Measurements from ENCODE around the gene ARMH2. TPM values are rescaled to one million over a fixed set of nuclear protein-coding genes. Genes with fewer than 3 reads are reported as not detected.

Gene ARMH2
- total and polyA plus RNA-seq, 4 donors: not detected

DNA sequence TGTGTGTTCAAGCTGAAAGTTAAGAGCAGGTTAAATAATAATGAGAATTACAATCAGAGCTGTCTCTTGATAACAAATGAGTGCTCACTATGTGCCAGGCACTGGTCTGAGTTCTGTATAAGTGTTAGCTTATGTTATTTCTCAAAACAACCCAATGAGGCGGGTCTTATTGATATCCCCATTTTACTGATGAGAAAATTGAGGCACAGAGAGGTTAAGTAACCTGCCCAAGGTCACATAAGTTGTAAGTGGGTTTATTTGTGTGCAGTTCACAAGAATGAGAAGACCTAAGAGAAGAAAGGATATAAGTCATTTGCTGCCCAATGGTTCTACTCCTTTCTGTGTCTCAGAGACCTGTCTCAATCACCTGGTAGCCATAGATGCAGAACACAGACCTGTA lies 34.1 kb upstream of the ARMH2 start (continued):
- TF ChIP-seq YY1 (IDR thresholded peaks at IDR 0.05) (no peak), RXRA (IDR thresholded peaks at IDR 0.05) (no peak), GABPA (IDR thresholded peaks at IDR 0.05 in 1 of 2, conservative IDR thresholded peaks at IDR 0.05 in 1 of 2) (no peak)

- H3K27ac ChIP-seq (ENCODE audit: low read depth in 1 of 2, low read length in 2 of 2): no peak overlapping the region
- no peak for TF ChIP-seq REST (IDR thresholded peaks at IDR 0.05)
- TF ChIP-seq HNF4G (IDR thresholded peaks at IDR 0.05): no peak
- no peak for TF ChIP-seq GABPA (IDR thresholded peaks at IDR 0.05 in 1 of 2, conservative IDR thresholded peaks at IDR 0.05 in 1 of 2)
- no peak for TF ChIP-seq NR2F2 (IDR thresholded peaks at IDR 0.05)
- TF ChIP-seq FOXA2 (IDR thresholded peaks at IDR 0.05): no peak
- TF ChIP-seq JUND (IDR thresholded peaks at IDR 0.05): no peak
- no peak for TF ChIP-seq MAX (IDR thresholded peaks at IDR 0.05)
- DNase-seq (ENCODE audit: low spot score): no peak
- peaks cover 0 to 1% (median 0%) of the 10 kb centered on the region in 4 donors for H3K36me3 ChIP-seq (ENCODE audit: control insufficient read depth in 4 of 4, insufficient read depth in 3 of 4, low read depth in 1 of 4, low read length in 3 of 4)
- 79% methylated on average over 10 of the region's 10 CpGs for WGBS
- H3K4me1 ChIP-seq (ENCODE audit: control insufficient read depth in 4 of 4, insufficient read depth in 4 of 4, low read length in 3 of 4): no peaks in the 10 kb centered on the region
- H3K9ac ChIP-seq (ENCODE audit: low read depth in 1 of 2, low read length in 2 of 2): no peak overlapping the region
- no peaks in the 10 kb centered on the region for H3K27me3 ChIP-seq (ENCODE audit: control insufficient read depth in 4 of 4, insufficient read depth in 4 of 4, low read length in 3 of 4)
- H3K9me3 ChIP-seq (ENCODE audit: control insufficient read depth in 4 of 4, low read length in 3 of 4): no peaks in the 10 kb centered on the region
- H3K4me3 ChIP-seq (ENCODE audit: low read depth in 1 of 3, low read length in 3 of 3): no peak overlapping the region
Observed at GRCh38 chr6:24831771-24832716, 33.3 kb upstream of the ARMH2 start.

DNA sequence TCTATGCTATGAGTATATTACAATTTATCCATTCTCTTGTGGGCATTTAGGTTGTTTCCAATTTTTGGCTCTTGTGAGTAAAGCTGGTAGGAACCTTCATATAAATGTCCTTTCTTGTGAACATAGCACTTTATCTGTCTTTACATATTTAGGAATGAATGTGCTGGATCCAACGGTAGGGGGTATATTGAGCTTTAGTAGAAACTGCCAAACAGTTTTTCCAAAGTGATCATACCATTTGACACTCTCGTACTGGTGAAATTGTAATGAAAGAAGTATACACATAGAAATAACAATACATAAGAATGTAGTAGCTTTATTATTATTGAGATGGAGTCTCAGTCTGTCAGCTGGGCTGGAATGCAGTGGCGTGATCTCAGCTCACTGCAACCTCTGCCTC lies 30.9 kb upstream of the ARMH2 start:
- Histone ChIP-seq H3K27me3 (ENCODE audit: control insufficient read depth in 4 of 4, insufficient read depth in 4 of 4, low read length in 3 of 4) (no peaks in the 10 kb centered on the region), H3K4me3 (ENCODE audit: low read depth in 1 of 3, low read length in 3 of 3) (no peak overlapping the region), H3K36me3 (ENCODE audit: control insufficient read depth in 4 of 4, insufficient read depth in 3 of 4, low read depth in 1 of 4, low read length in 3 of 4) (peaks cover 0 to 1% (median 0%) of the 10 kb centered on the region in 4 donors), H3K9me3 (ENCODE audit: control insufficient read depth in 4 of 4, low read length in 3 of 4) (no peaks in the 10 kb centered on the region), H3K9ac (ENCODE audit: low read depth in 1 of 2, low read length in 2 of 2) (no peak overlapping the region), H3K27ac (ENCODE audit: low read depth in 1 of 2, low read length in 2 of 2) (no peak overlapping the region), H3K4me1 (ENCODE audit: control insufficient read depth in 4 of 4, insufficient read depth in 4 of 4, low read length in 3 of 4) (no peaks in the 10 kb centered on the region)
- 94% methylated on average over 3 of the region's 3 CpGs for WGBS
- TF ChIP-seq REST (IDR thresholded peaks at IDR 0.05) (no peak), RXRA (IDR thresholded peaks at IDR 0.05) (no peak), MAX (IDR thresholded peaks at IDR 0.05) (no peak), HNF4A (conservative IDR thresholded peaks at IDR 0.05) (no peak), FOXA2 (IDR thresholded peaks at IDR 0.05) (no peak), NR2F2 (IDR thresholded peaks at IDR 0.05) (no peak), HNF4G (IDR thresholded peaks at IDR 0.05) (no peak), TAF1 (conservative IDR thresholded peaks at IDR 0.05) (no peak), GABPA (IDR thresholded peaks at IDR 0.05 in 1 of 2, conservative IDR thresholded peaks at IDR 0.05 in 1 of 2) (no peak), JUND (IDR thresholded peaks at IDR 0.05) (no peak), FOXA1 (IDR thresholded peaks at IDR 0.05) (no peak)
- TF ChIP-seq, protein P1, sequence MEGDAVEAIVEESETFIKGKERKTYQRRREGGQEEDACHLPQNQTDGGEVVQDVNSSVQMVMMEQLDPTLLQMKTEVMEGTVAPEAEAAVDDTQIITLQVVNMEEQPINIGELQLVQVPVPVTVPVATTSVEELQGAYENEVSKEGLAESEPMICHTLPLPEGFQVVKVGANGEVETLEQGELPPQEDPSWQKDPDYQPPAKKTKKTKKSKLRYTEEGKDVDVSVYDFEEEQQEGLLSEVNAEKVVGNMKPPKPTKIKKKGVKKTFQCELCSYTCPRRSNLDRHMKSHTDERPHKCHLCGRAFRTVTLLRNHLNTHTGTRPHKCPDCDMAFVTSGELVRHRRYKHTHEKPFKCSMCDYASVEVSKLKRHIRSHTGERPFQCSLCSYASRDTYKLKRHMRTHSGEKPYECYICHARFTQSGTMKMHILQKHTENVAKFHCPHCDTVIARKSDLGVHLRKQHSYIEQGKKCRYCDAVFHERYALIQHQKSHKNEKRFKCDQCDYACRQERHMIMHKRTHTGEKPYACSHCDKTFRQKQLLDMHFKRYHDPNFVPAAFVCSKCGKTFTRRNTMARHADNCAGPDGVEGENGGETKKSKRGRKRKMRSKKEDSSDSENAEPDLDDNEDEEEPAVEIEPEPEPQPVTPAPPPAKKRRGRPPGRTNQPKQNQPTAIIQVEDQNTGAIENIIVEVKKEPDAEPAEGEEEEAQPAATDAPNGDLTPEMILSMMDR (IDR thresholded peaks at IDR 0.05; ENCODE audit: low read depth, low read length, missing input control): no peak
- TF ChIP-seq, protein P2, sequence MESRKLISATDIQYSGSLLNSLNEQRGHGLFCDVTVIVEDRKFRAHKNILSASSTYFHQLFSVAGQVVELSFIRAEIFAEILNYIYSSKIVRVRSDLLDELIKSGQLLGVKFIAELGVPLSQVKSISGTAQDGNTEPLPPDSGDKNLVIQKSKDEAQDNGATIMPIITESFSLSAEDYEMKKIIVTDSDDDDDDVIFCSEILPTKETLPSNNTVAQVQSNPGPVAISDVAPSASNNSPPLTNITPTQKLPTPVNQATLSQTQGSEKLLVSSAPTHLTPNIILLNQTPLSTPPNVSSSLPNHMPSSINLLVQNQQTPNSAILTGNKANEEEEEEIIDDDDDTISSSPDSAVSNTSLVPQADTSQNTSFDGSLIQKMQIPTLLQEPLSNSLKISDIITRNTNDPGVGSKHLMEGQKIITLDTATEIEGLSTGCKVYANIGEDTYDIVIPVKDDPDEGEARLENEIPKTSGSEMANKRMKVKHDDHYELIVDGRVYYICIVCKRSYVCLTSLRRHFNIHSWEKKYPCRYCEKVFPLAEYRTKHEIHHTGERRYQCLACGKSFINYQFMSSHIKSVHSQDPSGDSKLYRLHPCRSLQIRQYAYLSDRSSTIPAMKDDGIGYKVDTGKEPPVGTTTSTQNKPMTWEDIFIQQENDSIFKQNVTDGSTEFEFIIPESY (IDR thresholded peaks at IDR 0.05): no peak
- DNase-seq (ENCODE audit: low spot score): no peak
